ENCODE data around the gene SBF2. TPM values are rescaled to one million over a fixed set of nuclear protein-coding genes. Genes with fewer than 3 reads are reported as not detected.
A peak's percentile ranks its signal among the peaks of the same experiment; 100 is the strongest.

Gene SBF2
- 141 TPM for total RNA-seq

DNA sequence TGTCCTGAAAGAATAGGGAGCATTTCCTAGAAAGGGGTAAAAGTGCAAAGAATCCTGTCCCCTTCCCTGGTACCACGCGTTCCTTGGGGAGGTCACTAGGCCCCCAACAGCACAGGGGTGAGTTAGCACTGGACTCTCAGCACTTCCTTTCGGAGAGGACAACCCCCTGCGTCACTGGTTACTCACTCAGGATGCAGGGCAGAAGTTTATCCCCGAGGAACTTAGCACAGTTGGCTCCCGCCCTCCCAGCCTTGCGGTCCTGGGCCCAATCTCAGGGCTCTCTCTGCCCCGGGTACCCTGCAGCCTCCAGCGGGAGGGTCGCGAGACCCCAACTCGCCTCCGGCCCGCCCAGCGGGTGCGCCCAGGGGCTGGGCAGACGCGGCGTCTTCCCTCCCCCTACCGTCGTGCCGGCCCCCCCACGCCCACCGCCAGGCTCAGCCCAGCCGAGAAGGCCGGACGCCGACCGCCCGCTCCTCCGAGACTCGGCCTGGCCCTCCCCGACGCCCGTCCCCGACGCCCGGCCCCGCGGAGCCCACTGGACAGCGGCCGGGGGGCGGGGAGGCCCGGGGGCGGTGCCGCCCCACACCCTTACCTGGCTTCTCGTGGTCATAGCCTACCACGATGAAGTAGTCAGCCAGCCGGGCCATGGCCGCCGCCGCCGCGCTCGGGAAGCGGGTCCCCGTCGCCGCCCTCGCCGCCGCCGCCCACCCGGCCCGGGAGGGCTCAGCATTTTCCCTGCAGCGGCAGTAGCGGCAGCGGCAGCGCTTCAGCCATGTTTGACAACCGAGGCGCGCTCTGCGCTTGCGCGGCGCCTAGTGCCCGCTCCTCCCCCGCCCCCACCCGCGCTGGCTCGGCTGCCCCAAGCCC lies at the start of gene SBF2:
Gene SBF2, minus strand, starts transcription at position 797 of the 867 bp plus-strand sequence. Its CDS starts 150 bp downstream, at position 647.
- ATAC-seq = peak; percentile 91
- intact Hi-C loops (cut with DNase I) = no loop called here
- DNase-seq (ENCODE audit: low spot score) = peak; percentile 91

DNA sequence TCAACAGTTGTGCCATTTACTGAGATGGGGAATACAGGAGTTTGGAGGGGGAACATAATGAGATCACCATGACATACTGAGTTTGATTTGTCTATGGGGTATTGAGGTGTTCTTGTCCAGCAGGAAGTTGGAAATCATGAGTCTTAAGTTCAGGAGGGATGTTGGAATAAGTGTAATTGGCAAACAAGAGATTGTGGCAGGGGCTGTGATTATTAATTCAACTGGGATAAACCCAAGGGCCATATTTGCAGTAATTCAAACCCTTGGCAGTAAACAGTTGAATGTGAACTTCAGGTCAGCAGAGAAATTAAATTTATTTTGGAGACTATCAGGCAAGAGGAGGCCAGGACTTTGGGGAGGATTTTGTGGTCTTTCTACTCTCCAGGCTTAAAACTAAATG lies 44.3 kb upstream of the SBF2 start:
- no peak for DNase-seq (ENCODE audit: low spot score)
- intact Hi-C loops (cut with DNase I) = no loop called here
- peak; percentile 81 for ATAC-seq

DNA sequence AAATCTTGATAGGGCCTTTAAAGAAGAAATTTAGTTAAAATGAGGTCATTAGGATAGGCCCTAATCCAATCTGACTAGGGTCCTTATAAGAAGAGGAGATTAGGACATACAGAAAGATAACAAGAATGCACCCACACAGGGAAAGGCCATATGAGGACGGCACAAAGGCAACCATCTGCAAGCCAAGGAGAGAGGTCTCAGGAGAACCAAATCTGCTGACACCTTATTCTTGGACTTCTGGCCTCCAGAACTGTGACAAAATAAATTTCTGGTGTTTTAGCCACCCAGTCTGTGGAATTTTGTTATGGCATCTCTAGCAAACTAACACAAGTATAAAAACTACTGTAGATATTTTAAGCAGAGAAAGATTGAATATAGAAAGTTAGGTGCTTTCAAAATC lies 39.5 kb upstream of the SBF2 start:
- ATAC-seq (no peak), DNase-seq (ENCODE audit: low spot score) (no peak)
- intact Hi-C loops (cut with DNase I) = no loop called here

DNA sequence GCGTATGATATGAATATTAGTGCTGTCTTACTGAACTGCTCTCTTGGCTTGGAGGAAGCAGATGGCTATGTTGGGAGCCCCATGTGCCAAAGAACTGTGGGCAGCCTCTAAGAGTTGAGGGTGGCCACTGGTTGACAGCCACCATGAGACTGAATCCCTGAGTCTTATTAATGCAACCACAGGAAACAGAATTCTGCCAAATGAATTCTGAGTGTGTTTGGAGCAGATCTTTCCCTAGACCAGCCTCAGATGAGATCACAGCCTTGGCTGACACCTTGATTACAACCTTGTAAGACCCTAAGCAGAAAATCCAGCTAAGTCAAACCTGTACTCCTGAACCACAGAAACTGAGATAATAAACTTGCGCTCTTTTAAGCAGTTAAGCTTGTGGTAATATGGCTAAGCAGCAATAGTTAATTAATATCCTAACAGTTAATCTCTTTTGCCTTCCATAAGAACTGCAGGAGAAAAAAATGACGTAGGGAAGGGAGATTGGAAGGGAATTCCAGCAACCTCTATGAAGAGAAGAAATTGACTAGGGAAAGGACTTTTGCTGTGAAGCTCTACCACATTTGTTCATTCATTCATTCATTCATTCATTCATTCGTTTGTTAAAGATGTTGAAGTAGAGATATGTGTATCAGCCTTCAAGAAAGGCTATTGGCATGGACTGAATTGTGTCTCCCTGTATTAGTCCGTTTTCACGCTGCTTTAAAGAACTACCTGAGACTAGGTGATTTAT lies 37.7 kb upstream of the SBF2 start:
- DNase-seq (ENCODE audit: low spot score) (no peak), ATAC-seq (no peak)
- intact Hi-C loops (cut with DNase I) = no loop called here

DNA sequence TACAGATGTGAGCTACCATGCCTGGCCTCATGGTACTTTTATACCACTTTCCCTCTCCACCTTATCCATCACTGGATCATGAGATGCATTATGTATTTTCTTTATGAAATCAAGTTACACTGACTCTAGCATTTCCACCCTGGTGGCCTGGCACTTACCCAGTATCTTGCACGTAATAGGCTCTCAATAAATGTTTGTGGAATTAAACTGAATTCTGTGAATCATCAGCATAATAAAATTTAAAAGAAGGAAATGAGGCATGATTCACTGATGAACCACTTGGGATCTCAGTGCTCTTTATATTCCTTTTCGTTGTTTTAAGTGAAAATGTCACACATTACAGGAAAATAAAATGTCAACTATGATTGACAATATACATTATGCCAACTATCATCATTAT lies 35.9 kb upstream of the SBF2 start:
- intact Hi-C loops (cut with DNase I) = no loop called here
- DNase-seq (ENCODE audit: low spot score) (no peak), ATAC-seq (no peak)

DNA sequence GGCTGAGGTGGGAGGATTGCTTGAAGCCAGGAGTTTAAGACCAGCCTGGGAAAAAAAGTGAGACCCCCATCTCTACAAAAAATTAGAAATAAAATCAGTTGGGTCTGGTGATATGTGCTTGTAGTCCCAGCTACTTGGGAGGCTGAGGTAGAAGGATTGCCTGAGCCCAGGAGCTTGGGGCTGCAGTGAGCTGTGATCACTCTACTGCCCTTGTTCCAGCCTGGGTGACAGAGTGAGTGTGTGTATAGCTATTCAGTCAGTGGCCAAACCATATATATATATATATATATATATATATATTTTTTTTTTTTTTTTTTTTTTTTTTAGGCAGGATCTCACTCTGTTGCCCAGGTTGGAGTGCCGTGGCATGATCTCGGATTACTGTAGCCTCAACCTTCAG lies 35.3 kb upstream of the SBF2 start:
- ATAC-seq (no peak), DNase-seq (ENCODE audit: low spot score) (no peak)
- intact Hi-C loops (cut with DNase I) = no loop called here

DNA sequence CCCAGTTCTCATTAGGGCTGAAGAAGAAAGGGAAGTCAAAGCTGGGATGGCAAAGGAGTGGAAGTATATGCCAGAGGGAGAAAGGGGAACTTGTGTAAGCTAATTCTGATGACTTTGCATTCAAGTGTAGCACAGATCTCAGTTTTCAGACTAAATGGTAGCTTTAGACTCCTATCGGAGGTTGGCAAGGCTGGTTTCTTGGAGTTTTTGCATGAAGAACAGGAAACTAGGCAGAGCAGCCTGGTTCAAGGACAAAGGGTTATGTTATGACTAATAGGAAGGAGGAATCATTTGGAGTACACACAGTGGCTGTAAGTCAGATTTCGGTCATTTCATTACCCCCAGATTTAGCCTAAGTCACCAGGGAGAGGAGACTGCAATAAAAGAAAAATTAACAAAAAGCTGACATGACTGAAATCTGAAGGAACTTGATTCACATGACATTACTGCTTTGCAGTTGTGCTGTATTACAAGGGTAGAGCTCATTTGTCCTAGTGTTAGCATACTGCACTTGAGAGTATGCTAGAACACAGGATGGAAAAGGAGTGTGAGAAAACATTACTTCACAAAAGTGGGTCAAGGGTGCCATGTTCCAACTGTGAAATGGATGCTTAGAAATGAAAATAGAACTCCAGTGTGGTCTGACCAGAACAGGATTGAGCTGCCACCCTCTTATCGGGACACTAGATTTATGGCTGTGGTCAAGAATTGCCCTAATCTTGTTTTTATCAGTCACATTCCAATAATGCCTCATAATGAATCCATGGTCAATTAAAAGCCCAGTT lies 34.5 kb upstream of the SBF2 start:
- no peak for DNase-seq (ENCODE audit: low spot score)
- intact Hi-C loops (cut with DNase I) = no loop called here
- peak; percentile 53 for ATAC-seq

DNA sequence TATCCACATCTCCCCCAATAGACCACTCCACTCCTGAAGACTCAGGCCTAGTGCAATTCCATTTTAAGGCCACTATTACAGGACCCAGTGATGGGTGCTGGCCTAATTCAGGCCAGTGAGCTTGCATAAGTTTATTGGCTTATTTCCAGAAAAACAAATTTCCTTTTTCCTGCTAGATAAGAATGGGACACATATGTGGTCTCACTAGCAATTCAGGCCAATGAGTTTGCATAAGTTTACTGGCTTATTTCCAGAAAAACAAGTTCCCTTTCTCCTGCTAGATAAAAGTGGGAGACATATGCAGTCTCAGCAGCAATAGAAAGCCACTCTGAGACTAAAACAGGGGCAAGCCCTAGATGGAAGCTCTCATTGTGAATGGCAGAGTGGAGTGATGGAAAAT lies 33.2 kb upstream of the SBF2 start:
- intact Hi-C loops (cut with DNase I) = no loop called here
- DNase-seq (ENCODE audit: low spot score) (no peak), ATAC-seq (no peak)

DNA sequence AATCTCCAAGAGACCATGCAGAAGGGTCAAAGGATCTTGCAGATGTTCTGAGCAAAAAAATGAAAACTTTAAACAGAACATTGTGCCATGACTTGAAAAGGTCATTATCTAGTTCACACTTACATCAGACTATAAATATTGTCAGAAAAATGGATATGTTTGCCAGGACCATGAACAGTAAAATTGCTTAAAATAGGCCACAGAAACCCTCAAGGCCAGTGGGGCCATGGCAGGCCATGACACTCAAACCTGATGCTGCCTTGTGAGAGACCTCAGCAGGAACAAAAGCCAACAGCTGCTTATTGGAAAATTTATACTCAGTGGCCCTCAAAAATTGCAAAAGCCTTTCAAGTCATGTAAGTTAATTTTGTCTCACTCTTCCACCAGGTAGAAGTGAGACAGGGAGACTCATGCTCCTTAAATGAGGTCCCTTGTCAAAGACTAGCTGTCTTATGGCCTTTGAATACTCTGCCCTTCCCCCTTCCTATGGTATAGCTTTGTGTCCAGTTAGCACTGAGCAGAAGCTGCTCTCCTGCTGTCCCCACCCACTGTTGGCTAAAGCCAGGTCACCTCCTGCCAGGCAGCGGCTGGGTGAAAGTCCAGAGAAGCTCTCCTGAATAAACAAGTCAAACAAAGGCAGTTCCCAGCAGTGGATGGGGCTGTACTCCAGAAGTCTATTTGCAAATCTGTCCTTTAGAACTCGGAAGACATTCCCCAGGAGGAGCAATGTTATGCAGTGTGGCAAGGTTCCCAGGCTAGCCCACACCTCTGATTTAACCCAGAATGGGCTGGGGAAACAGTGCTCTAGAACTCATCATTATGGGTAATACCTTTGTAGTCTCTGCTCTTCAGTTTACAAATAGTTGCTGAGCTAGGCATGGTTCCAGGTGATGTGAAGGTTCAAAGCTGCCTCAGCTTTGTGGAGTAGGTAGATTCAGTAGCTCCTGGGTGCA lies 32.3 kb upstream of the SBF2 start:
- DNase-seq (ENCODE audit: low spot score) = no peak
- peak; percentile 77 for ATAC-seq
- intact Hi-C loops (cut with DNase I) = no loop called here

DNA sequence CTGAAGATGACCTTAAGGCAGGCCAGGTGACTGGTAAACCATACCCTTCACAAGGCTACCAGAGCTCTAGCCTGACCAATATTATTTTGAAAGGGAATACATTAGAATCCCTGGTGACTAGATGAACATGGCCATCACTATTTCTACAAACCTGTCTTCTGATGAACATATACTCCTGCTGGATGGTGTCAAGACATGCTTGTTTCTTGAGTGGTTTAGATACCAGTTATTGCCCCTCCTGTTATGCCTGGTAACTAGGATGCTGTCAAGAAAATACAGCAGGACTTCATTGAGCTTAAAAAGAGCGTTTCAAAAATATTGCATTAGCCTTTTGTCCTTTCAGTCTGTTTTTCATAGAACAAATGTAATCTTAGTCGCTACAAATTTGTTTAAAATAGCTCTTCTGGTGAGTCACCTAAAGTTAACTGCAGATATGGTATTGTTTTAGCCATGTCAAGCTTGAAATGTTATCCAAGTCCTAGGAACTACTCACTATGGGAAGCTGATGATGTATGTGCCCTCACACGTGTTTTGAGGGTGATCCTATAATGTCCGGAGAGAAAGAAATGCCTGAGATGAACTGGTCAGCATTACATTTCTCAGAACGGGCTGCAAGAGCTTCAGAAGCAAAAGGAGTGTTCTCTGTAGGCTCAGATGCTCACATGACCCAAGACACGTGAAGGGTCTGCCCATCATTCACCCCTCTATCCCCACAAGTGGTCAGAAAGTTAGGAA lies 31.4 kb upstream of the SBF2 start:
- intact Hi-C loops (cut with DNase I) = no loop called here
- peak; percentile 81 for ATAC-seq
- no peak for DNase-seq (ENCODE audit: low spot score)

DNA sequence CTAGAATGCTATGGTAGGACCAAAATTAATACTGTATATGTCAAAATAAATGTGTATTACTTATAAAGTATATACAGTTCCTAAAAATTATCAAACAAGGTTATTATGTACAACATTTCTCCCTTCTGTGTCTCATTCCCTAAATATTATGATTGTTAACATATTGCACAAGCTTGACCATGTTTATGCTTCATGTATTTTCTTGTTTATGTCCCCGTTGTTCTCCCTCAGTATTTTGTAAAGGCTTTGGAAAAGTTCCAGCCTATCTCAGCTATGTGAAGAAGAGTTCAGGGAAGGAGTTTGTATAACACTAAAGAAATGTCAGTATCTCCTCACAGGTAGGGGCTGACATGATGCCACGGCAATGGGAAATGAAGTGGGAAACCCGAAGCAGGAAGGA lies 30.5 kb upstream of the SBF2 start:
- intact Hi-C loops (cut with DNase I) = no loop called here
- no peak for DNase-seq (ENCODE audit: low spot score)
- ATAC-seq = no peak

DNA sequence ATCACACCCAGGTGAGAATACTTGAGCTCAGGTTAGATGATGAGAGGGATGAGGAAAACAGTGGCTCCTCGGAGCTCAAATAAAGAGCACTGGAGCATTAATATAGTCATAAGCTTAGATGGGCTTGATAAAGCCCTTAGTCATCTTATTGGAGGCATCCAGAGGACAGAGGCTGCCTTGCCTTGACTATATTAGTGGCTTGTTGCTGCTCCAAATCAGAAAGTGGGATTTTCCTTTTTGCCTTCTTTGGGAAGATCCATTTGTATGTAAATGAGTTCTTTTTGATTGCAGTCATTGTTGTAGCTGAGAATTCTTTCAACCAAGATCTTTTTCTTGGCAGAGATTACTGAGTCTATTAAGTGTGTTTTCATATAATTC lies 29.8 kb upstream of the SBF2 start:
- ATAC-seq = no peak
- intact Hi-C loops (cut with DNase I) = no loop called here
- no peak for DNase-seq (ENCODE audit: low spot score)

DNA sequence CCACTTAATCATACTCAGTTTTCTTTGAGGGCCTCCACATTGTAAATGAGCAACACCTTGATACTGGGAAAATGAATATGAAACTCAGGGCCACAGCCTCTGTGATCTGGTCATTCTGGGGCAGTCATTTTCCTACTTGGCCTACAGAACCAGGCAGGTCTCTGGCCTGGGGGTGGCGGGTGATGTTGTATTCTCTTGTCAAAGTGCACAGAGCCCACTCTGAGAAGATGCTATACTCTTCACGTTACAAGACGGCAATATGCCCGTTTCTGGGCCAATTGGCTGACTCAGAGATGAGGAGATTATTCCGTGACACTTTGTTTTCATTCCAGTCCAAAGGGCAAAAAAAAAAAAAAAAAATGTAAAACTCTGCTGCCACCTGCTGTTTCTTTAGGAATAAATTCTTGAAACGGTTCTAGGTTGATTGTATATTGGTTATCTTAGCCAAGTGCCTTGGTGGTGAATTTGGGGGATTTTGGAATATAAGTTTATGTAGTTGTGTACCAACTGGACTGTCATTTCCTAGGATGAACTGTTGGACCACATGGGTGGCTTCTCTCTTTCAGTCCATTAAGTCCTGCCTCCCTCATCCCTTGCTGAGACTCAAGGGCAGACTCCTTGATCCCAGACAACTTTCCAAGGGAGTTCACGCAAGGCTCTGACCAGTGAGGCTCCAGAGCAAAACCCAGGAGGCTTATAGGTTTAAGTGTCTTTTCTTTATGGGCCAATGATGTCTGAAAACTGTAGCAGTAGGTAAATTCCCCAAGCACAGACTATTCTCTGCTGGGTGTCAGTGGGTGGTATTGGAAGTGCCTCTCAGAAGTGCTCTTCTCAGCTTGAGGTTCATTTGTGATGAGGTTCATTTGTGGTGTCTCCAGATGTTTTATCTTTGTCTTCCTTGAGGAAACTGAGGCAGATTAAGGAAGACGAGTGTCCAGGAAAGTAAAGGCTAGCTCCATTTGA lies 29.1 kb upstream of the SBF2 start:
- intact Hi-C loops (cut with DNase I) = no loop called here
- peak; percentile 68 for ATAC-seq
- peak; percentile 71 for DNase-seq (ENCODE audit: low spot score)

DNA sequence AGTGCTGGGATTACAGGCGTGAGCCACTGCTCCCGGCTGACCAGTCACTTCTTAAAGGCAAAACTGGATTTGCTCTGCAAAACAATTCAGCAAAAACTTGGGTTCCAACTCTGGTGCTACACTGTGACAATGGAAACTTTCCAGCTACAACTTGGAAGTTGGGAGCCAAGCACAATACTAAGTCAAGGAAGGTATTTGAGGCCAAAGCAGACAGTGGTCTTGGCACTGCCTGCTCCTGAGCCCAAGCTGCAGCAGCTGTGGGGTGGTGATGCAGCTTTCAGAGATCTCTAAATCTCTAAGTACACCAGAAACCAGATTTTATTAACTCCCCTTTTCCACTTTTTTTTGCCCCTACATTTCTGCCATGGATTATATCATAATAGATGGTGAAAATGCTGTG lies 28.4 kb upstream of the SBF2 start:
- no peak for ATAC-seq
- no peak for DNase-seq (ENCODE audit: low spot score)
- intact Hi-C loops (cut with DNase I) = no loop called here

DNA sequence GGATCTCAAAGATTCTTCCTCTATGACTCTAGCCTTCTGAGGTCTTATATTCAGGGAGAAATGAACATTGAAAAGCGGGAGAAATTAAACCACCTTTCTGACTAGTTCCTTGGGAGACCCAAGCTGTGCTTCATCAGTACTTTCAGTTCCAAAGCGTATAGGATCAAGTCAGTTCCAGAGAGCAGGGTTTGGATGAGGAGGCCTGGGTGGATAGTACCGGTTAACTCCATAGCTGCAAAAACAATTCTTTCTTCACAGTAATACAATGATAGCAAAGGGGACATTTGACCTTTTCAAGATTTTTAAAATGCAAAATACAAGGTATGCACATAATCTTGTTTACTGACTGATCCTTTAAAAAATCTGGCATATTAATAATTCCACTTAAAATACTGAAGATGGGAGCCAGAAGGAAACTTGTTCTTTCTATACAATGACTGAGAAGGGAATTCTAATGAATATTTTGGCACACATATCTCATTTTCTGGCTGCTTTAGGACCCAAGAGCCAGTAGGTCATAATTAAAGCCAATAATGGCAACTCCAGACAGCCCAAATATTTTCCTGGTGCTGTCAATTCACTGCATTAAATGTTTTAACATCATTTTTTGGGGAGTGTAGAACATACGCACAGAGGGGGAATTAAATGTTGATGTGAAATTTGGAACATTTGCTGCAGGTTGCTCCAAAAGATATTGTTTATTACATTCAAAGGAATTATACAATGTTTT lies 26.9 kb upstream of the SBF2 start:
- ATAC-seq (no peak), DNase-seq (ENCODE audit: low spot score) (no peak)
- intact Hi-C loops (cut with DNase I) = no loop called here

All from sciatic nerve (tissue), 2 donors.